MM.1S (cell line): ENCODE measurements around the gene ATP11B.

Source experiments
- DNase-seq: peaks from one replicate; pipeline ENCODE4 v3.0.0-alpha.2; 2015
- H2AFZ ChIP-seq: fragments of 300-600 bp; sonication (generic); 2 replicates; pipeline ENCODE4 v1.6.0; 2016; ENCODE audit warnings: antibody characterized with exemption, low read length
- H3F3A ChIP-seq: fragments of 300-600 bp; sonication (generic); 2 replicates; pipeline ENCODE4 v1.6.1; 2016; ENCODE audit warnings: mild to moderate bottlenecking, antibody characterized with exemption, low read length, moderate library complexity, mixed read lengths; ENCODE audit not compliant: insufficient read depth
- H3K27ac ChIP-seq: fragments of 300-600 bp; sonication (generic); 2 replicates; pipeline ENCODE4 v1.5.1; 2016; ENCODE audit warnings: mild to moderate bottlenecking, low read length
- H3K27me3 ChIP-seq: fragments of 300-600 bp; sonication (generic); replicated peaks from 2 replicates; pipeline ENCODE4 v1.6.0; 2016; ENCODE audit warnings: low read length; ENCODE audit not compliant: insufficient read depth
- H3K36me3 ChIP-seq: fragments of 300-600 bp; sonication (generic); replicated peaks from 2 replicates; pipeline ENCODE4 v1.6.1; 2016; ENCODE audit warnings: mild to moderate bottlenecking, low read length, mixed read lengths; ENCODE audit not compliant: insufficient read depth
- H3K4me1 ChIP-seq: fragments of 300-600 bp; sonication (generic); 2 replicates; pipeline ENCODE4 v1.6.1; 2016; ENCODE audit warnings: low read length, mixed read lengths
- H3K4me2 ChIP-seq: fragments of 300-600 bp; sonication (generic); 2 replicates; pipeline ENCODE4 v1.6.0; 2016; ENCODE audit warnings: low read depth, low read length
- H3K4me3 ChIP-seq: fragments of 300-600 bp; sonication (generic); 2 replicates; pipeline ENCODE4 v1.5.1; 2016; ENCODE audit warnings: low read length, mixed read lengths
- H3K79me2 ChIP-seq: fragments of 300-600 bp; sonication (generic); 2 replicates; pipeline ENCODE4 v1.6.1; 2016; ENCODE audit warnings: mixed run types, low read length, mixed read lengths
- H3K9ac ChIP-seq: fragments of 300-600 bp; sonication (generic); 2 replicates; pipeline ENCODE4 v1.6.1; 2016; ENCODE audit warnings: low read length, mixed read lengths
- H3K9me2 ChIP-seq: fragments of 300-600 bp; sonication (generic); replicated peaks from 2 replicates; pipeline ENCODE4 v1.6.1; 2016; ENCODE audit warnings: mild to moderate bottlenecking, low read length, mixed read lengths; ENCODE audit not compliant: insufficient read depth
- H3K9me3 ChIP-seq: fragments of 300-600 bp; sonication (generic); replicated peaks from 2 replicates; pipeline ENCODE4 v1.6.1; 2016; ENCODE audit warnings: mild to moderate bottlenecking, low read length, mixed read lengths; ENCODE audit not compliant: insufficient read depth
- H4K20me1 ChIP-seq: fragments of 300-600 bp; sonication (generic); 2 replicates; pipeline ENCODE4 v1.6.1; 2016; ENCODE audit warnings: mild to moderate bottlenecking, low read length, moderate library complexity, mixed read lengths; ENCODE audit not compliant: insufficient read depth
- CTCF ChIP-seq: fragments of 300-600 bp; sonication (generic); IDR thresholded peaks from 2 replicates; pipeline ENCODE4 v1.5.1; 2016; ENCODE audit warnings: antibody characterized with exemption, low read length, mixed read lengths
- EZH2 ChIP-seq: fragments of 300-600 bp; sonication (generic); optimal IDR thresholded peaks from 2 replicates; pipeline ENCODE3; 2017; ENCODE audit warnings: low read depth, mild to moderate bottlenecking, antibody characterized with exemption, low read length, mixed read lengths
- EZH2phosphoT487 ChIP-seq: fragments of 300-600 bp; sonication (generic); IDR thresholded peaks from 2 replicates; pipeline ENCODE4 v1.6.1; 2018; ENCODE audit warnings: antibody characterized with exemption, low read length

Gene ATP11B

GRCh38 chr3:182921665-182922355, 128.5 kb downstream of the ATP11B start:
- no peak overlapping the region for H3K9ac ChIP-seq
- TF ChIP-seq CTCF: no peak
- peaks cover 22% of the 10 kb centered on the region for H3K4me1 ChIP-seq
- H2AFZ ChIP-seq: no peak overlapping the region
- no peaks in the 10 kb centered on the region for H3K9me3 ChIP-seq
- H3K27me3 ChIP-seq: no peaks in the 10 kb centered on the region
- no peak overlapping the region for H3K4me3 ChIP-seq
- no peak for DNase-seq
- no peak overlapping the region for H3K27ac ChIP-seq
- H3K4me2 ChIP-seq: no peak overlapping the region
- no peaks in the 10 kb centered on the region for H3K79me2 ChIP-seq
- no peaks in the 10 kb centered on the region for H4K20me1 ChIP-seq
- H3K9me2 ChIP-seq: no peaks in the 10 kb centered on the region
- H3F3A ChIP-seq: peaks cover 25% of the 10 kb centered on the region
- H3K36me3 ChIP-seq: no peaks in the 10 kb centered on the region

GRCh38 chr3:182925330-182925943, 132.1 kb downstream of the ATP11B start:
- H3K9ac ChIP-seq: no peak overlapping the region
- H3K27ac ChIP-seq: peak overlapping the region; percentile 71

GRCh38 chr3:182925944-182926337, 132.6 kb downstream of the ATP11B start:
- Histone ChIP-seq H3K9me2 (no peaks in the 10 kb centered on the region), H3K27ac (peak overlapping the region; percentile 71), H3K27me3 (no peaks in the 10 kb centered on the region), H3K4me3 (no peak overlapping the region; the same call in 1 of the 2 replicates), H3K4me2 (peak overlapping the region; percentile 51), H3K4me1 (peaks cover 22% of the 10 kb centered on the region), H3K36me3 (no peaks in the 10 kb centered on the region), H2AFZ (no peak overlapping the region), H4K20me1 (no peaks in the 10 kb centered on the region), H3K9me3 (no peaks in the 10 kb centered on the region), H3F3A (peaks cover 25% of the 10 kb centered on the region), H3K9ac (no peak overlapping the region), H3K79me2 (no peaks in the 10 kb centered on the region)
- DNase-seq: no peak
- TF ChIP-seq EZH2phosphoT487 (no peak), EZH2 (no peak), CTCF (no peak)

More at GRCh38 chr3:182925330-182925943, 132.1 kb downstream of the ATP11B start:
- H3F3A ChIP-seq: peaks cover 25% of the 10 kb centered on the region
- H3K4me1 ChIP-seq: peaks cover 22% of the 10 kb centered on the region
- no peak for TF ChIP-seq CTCF
- no peak for TF ChIP-seq EZH2phosphoT487
- TF ChIP-seq EZH2: no peak
- H4K20me1 ChIP-seq: no peaks in the 10 kb centered on the region
- H3K79me2 ChIP-seq: no peaks in the 10 kb centered on the region
- H3K36me3 ChIP-seq: no peaks in the 10 kb centered on the region
- no peak overlapping the region for H2AFZ ChIP-seq
- DNase-seq: peak; percentile 99
- no peaks in the 10 kb centered on the region for H3K9me2 ChIP-seq
- no peaks in the 10 kb centered on the region for H3K9me3 ChIP-seq
- H3K4me3 ChIP-seq: no peak overlapping the region; the same call in 1 of the 2 replicates
- no peaks in the 10 kb centered on the region for H3K27me3 ChIP-seq
- peak overlapping the region; percentile 51 for H3K4me2 ChIP-seq
